MM.1S (cell line): Measurements from ENCODE around the gene PLCB2.

Source experiments
- DNase-seq: peaks from one replicate; pipeline ENCODE4 v3.0.0-alpha.2; 2015
- H2AFZ ChIP-seq: fragments of 300-600 bp; sonication (generic); 2 replicates; pipeline ENCODE4 v1.6.0; 2016; ENCODE audit warnings: antibody characterized with exemption, low read length
- H3F3A ChIP-seq: fragments of 300-600 bp; sonication (generic); 2 replicates; pipeline ENCODE4 v1.6.1; 2016; ENCODE audit warnings: mild to moderate bottlenecking, antibody characterized with exemption, low read length, moderate library complexity, mixed read lengths; ENCODE audit not compliant: insufficient read depth
- H3K27ac ChIP-seq: fragments of 300-600 bp; sonication (generic); 2 replicates; pipeline ENCODE4 v1.5.1; 2016; ENCODE audit warnings: mild to moderate bottlenecking, low read length
- H3K27me3 ChIP-seq: fragments of 300-600 bp; sonication (generic); replicated peaks from 2 replicates; pipeline ENCODE4 v1.6.0; 2016; ENCODE audit warnings: low read length; ENCODE audit not compliant: insufficient read depth
- H3K36me3 ChIP-seq: fragments of 300-600 bp; sonication (generic); replicated peaks from 2 replicates; pipeline ENCODE4 v1.6.1; 2016; ENCODE audit warnings: mild to moderate bottlenecking, low read length, mixed read lengths; ENCODE audit not compliant: insufficient read depth
- H3K4me1 ChIP-seq: fragments of 300-600 bp; sonication (generic); 2 replicates; pipeline ENCODE4 v1.6.1; 2016; ENCODE audit warnings: low read length, mixed read lengths
- H3K4me2 ChIP-seq: fragments of 300-600 bp; sonication (generic); 2 replicates; pipeline ENCODE4 v1.6.0; 2016; ENCODE audit warnings: low read depth, low read length
- H3K4me3 ChIP-seq: fragments of 300-600 bp; sonication (generic); 2 replicates; pipeline ENCODE4 v1.5.1; 2016; ENCODE audit warnings: low read length, mixed read lengths
- H3K79me2 ChIP-seq: fragments of 300-600 bp; sonication (generic); 2 replicates; pipeline ENCODE4 v1.6.1; 2016; ENCODE audit warnings: mixed run types, low read length, mixed read lengths
- H3K9ac ChIP-seq: fragments of 300-600 bp; sonication (generic); 2 replicates; pipeline ENCODE4 v1.6.1; 2016; ENCODE audit warnings: low read length, mixed read lengths
- H3K9me2 ChIP-seq: fragments of 300-600 bp; sonication (generic); replicated peaks from 2 replicates; pipeline ENCODE4 v1.6.1; 2016; ENCODE audit warnings: mild to moderate bottlenecking, low read length, mixed read lengths; ENCODE audit not compliant: insufficient read depth
- H3K9me3 ChIP-seq: fragments of 300-600 bp; sonication (generic); replicated peaks from 2 replicates; pipeline ENCODE4 v1.6.1; 2016; ENCODE audit warnings: mild to moderate bottlenecking, low read length, mixed read lengths; ENCODE audit not compliant: insufficient read depth
- H4K20me1 ChIP-seq: fragments of 300-600 bp; sonication (generic); 2 replicates; pipeline ENCODE4 v1.6.1; 2016; ENCODE audit warnings: mild to moderate bottlenecking, low read length, moderate library complexity, mixed read lengths; ENCODE audit not compliant: insufficient read depth
- CTCF ChIP-seq: fragments of 300-600 bp; sonication (generic); IDR thresholded peaks from 2 replicates; pipeline ENCODE4 v1.5.1; 2016; ENCODE audit warnings: antibody characterized with exemption, low read length, mixed read lengths
- EZH2 ChIP-seq: fragments of 300-600 bp; sonication (generic); optimal IDR thresholded peaks from 2 replicates; pipeline ENCODE3; 2017; ENCODE audit warnings: low read depth, mild to moderate bottlenecking, antibody characterized with exemption, low read length, mixed read lengths
- EZH2phosphoT487 ChIP-seq: fragments of 300-600 bp; sonication (generic); IDR thresholded peaks from 2 replicates; pipeline ENCODE4 v1.6.1; 2018; ENCODE audit warnings: antibody characterized with exemption, low read length

PLCB2 gene

GRCh38 chr15:40293006-40293405, 14.7 kb downstream of the PLCB2 start:
- Histone ChIP-seq H3K27me3 (peaks cover 33% of the 10 kb centered on the region; the same call in 1 of the 2 replicates), H3K4me2 (no peak overlapping the region), H3K4me1 (no peaks in the 10 kb centered on the region)

GRCh38 chr15:40292246-40292645, 15.5 kb downstream of the PLCB2 start:
- TF ChIP-seq CTCF (no peak), EZH2phosphoT487 (no peak), EZH2 (no peak)
- Histone ChIP-seq H2AFZ (no peak overlapping the region), H3K27me3 (peaks cover 33% of the 10 kb centered on the region; the same call in 1 of the 2 replicates), H3K9ac (no peak overlapping the region), H3K4me2 (no peak overlapping the region), H3K9me3 (no peaks in the 10 kb centered on the region), H4K20me1 (no peaks in the 10 kb centered on the region), H3K36me3 (no peaks in the 10 kb centered on the region), H3K4me3 (no peak overlapping the region), H3K9me2 (no peaks in the 10 kb centered on the region), H3K27ac (no peak overlapping the region), H3K79me2 (no peaks in the 10 kb centered on the region), H3F3A (no peaks in the 10 kb centered on the region), H3K4me1 (no peaks in the 10 kb centered on the region)
- DNase-seq = no peak

More at GRCh38 chr15:40293006-40293405, 14.7 kb downstream of the PLCB2 start:
- no peak for TF ChIP-seq EZH2phosphoT487
- Histone ChIP-seq H3K4me3 (no peak overlapping the region), H3K9me2 (no peaks in the 10 kb centered on the region), H3F3A (no peaks in the 10 kb centered on the region), H3K27ac (no peak overlapping the region), H2AFZ (no peak overlapping the region), H3K9me3 (no peaks in the 10 kb centered on the region), H4K20me1 (no peaks in the 10 kb centered on the region), H3K79me2 (no peaks in the 10 kb centered on the region), H3K36me3 (no peaks in the 10 kb centered on the region), H3K9ac (no peak overlapping the region)
- DNase-seq = no peak

- Histone ChIP-seq H3K27me3 (peaks cover 26% of the 10 kb centered on the region; the same call in 1 of the 2 replicates), H3K79me2 (no peaks in the 10 kb centered on the region), H3K9me3 (no peaks in the 10 kb centered on the region), H3K9me2 (no peaks in the 10 kb centered on the region), H3K4me3 (no peak overlapping the region), H4K20me1 (no peaks in the 10 kb centered on the region), H3F3A (no peaks in the 10 kb centered on the region), H3K9ac (no peak overlapping the region), H3K27ac (no peak overlapping the region), H3K4me1 (no peaks in the 10 kb centered on the region), H3K4me2 (no peak overlapping the region), H2AFZ (no peak overlapping the region), H3K36me3 (no peaks in the 10 kb centered on the region)
- no peak for TF ChIP-seq EZH2
- DNase-seq = no peak
These were observed 16.7 kb downstream of the PLCB2 start for GRCh38 chr15:40290918-40291574.

- no peak overlapping the region for H3K4me2 ChIP-seq
These were observed 17.2 kb downstream of the PLCB2 start for GRCh38 chr15:40290545-40290917.

More at GRCh38 chr15:40290545-40290917, 17.2 kb downstream of the PLCB2 start:
- no peaks in the 10 kb centered on the region for H3K9me2 ChIP-seq
- no peak overlapping the region for H3K4me3 ChIP-seq
- no peaks in the 10 kb centered on the region for H3K9me3 ChIP-seq
- no peak for DNase-seq
- no peak overlapping the region for H3K27ac ChIP-seq
- H3F3A ChIP-seq = no peaks in the 10 kb centered on the region
- H2AFZ ChIP-seq = no peak overlapping the region
- no peaks in the 10 kb centered on the region for H4K20me1 ChIP-seq
- no peak for TF ChIP-seq CTCF
- TF ChIP-seq EZH2phosphoT487 = no peak
- TF ChIP-seq EZH2 = no peak
- no peaks in the 10 kb centered on the region for H3K4me1 ChIP-seq
- H3K27me3 ChIP-seq = peaks cover 22% of the 10 kb centered on the region; the same call in 1 of the 2 replicates
- no peak overlapping the region for H3K9ac ChIP-seq
- no peaks in the 10 kb centered on the region for H3K79me2 ChIP-seq
- H3K36me3 ChIP-seq = no peaks in the 10 kb centered on the region
